Endodermal cell (in vitro differentiated cells): ENCODE results near the gene GRID1. TPM values are rescaled to one million over a fixed set of nuclear protein-coding genes. Genes with fewer than 3 reads are reported as not detected.

Experiments used
- DNase-seq: peaks from one replicate; pipeline ENCODE4 v3.0.0-alpha.2; 2017
- H3K27ac ChIP-seq: 2 replicates; pipeline ENCODE4 v1.5.1; 2013; ENCODE audit warnings: mild to moderate bottlenecking, low read depth, low read length, moderate library complexity
- H3K27me3 ChIP-seq: 2 replicates; pipeline ENCODE4 v1.6.1; 2013; ENCODE audit warnings: mild to moderate bottlenecking, low read length, moderate library complexity; ENCODE audit not compliant: insufficient read depth, control insufficient read depth, poor library complexity, severe bottlenecking
- H3K36me3 ChIP-seq: 2 replicates; pipeline ENCODE4 v1.7.0; 2013; ENCODE audit warnings: mild to moderate bottlenecking, low read length, moderate library complexity; ENCODE audit not compliant: control insufficient read depth, insufficient read depth
- H3K4me1 ChIP-seq: one replicate; pipeline ENCODE4 v1.7.0; 2013; ENCODE audit warnings: low read length; ENCODE audit not compliant: control insufficient read depth, insufficient read depth
- H3K4me3 ChIP-seq: 2 replicates; pipeline ENCODE4 v1.5.1; 2013; ENCODE audit warnings: mild to moderate bottlenecking, low read length, moderate library complexity
- H3K9ac ChIP-seq: 2 replicates; pipeline ENCODE4 v1.6.1; 2013; ENCODE audit warnings: mild to moderate bottlenecking, low read length, moderate library complexity; ENCODE audit not compliant: poor library complexity, severe bottlenecking; ENCODE audit errors: extremely low read depth
- H3K9me3 ChIP-seq: 2 replicates; pipeline ENCODE4 v1.6.1; 2013; ENCODE audit warnings: mild to moderate bottlenecking, low read length, moderate library complexity; ENCODE audit not compliant: control insufficient read depth
- H3K27ac Mint-ChIP-seq: 2 replicates; pipeline ENCODE4 v1.8.0; 2020; ENCODE audit warnings: mixed read lengths
- H3K27me3 Mint-ChIP-seq: 2 replicates; pipeline ENCODE4 v1.8.0; 2021; ENCODE audit warnings: mild to moderate bottlenecking, mixed read lengths; ENCODE audit not compliant: insufficient read depth
- H3K36me3 Mint-ChIP-seq: 2 replicates; pipeline ENCODE4 v1.8.0; 2020; ENCODE audit warnings: low read depth, mixed read lengths
- H3K4me1 Mint-ChIP-seq: 2 replicates; pipeline ENCODE4 v1.8.0; 2020; ENCODE audit warnings: mixed read lengths
- H3K4me3 Mint-ChIP-seq: 2 replicates; pipeline ENCODE4 v1.8.0; 2020; ENCODE audit warnings: mild to moderate bottlenecking, moderate library complexity, mixed read lengths
- H3K9me3 Mint-ChIP-seq: 2 replicates; pipeline ENCODE4 v1.8.0; 2020; ENCODE audit warnings: mild to moderate bottlenecking, mixed read lengths
- WGBS, 2 experiments: methylation state at CpG; one replicate each; pipeline versions ENCODE4 v1.1.5 to v1.1.7; 2013; ENCODE audit warnings: missing lambda C conversion rate in 2 of 2, mixed read lengths in 1 of 2; ENCODE audit not compliant: insufficient coverage in 1 of 2, insufficient read length in 1 of 2; 5-methylcytosine and 5-hydroxymethylcytosine counted together
- total RNA-seq, 2 donors: library from RNA; stranded (reverse); fragmentation: NEBNext Ultra II Directional in 1 of 2; extraction: Animal tissue kit (Norgen Biotek cat#: 25700) in 1 of 2; gene quantifications; 2 replicates in 1 of 2; 3 replicates in 1 of 2; pipeline ENCODE4 v1.2.1, GENCODE V29; 2021
- TF ChIP-seq, protein P1 (sequence below): fragments of 200-600 bp; sonication (generic); conservative IDR thresholded peaks from 2 replicates; pipeline ENCODE4 v1.5.0; 2021; ENCODE audit warnings: antibody characterized with exemption, mild to moderate bottlenecking

GRID1 gene
- total RNA-seq, 2 donors from 2014 or later, result 0.13 to 0.53 TPM

DNA sequence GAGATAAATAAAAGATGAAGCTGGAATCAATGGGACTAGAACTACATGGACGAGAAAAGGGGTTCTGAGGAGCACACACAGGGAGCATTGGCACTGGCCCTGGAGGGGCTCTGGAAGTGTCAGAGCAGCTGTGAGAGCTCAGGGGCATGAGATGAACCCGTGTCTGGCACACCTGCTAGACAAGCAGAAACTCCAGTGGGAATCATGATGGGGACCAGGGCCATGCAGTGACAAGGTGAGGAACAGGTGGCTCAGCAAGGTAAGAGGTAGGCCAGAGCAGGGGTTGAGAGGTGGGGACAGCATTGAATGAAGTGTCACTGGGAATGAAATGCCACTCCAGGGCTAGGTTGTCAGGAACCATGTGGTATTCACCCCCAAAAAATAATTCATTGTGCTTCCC, 588.5 kb downstream of the GRID1 start:
- no peaks in the 10 kb centered on the region for H3K4me1 ChIP-seq
- Mint-ChIP-seq H3K36me3 (no peaks in the 10 kb centered on the region), H3K4me3 (no peak overlapping the region), H3K27ac (no peak overlapping the region), H3K4me1 (no peaks in the 10 kb centered on the region), H3K27me3 (peaks cover 3% of the 10 kb centered on the region), H3K9me3 (peaks cover 6% of the 10 kb centered on the region)
- no peaks in the 10 kb centered on the region for H3K27me3 ChIP-seq
- TF ChIP-seq, protein P1, sequence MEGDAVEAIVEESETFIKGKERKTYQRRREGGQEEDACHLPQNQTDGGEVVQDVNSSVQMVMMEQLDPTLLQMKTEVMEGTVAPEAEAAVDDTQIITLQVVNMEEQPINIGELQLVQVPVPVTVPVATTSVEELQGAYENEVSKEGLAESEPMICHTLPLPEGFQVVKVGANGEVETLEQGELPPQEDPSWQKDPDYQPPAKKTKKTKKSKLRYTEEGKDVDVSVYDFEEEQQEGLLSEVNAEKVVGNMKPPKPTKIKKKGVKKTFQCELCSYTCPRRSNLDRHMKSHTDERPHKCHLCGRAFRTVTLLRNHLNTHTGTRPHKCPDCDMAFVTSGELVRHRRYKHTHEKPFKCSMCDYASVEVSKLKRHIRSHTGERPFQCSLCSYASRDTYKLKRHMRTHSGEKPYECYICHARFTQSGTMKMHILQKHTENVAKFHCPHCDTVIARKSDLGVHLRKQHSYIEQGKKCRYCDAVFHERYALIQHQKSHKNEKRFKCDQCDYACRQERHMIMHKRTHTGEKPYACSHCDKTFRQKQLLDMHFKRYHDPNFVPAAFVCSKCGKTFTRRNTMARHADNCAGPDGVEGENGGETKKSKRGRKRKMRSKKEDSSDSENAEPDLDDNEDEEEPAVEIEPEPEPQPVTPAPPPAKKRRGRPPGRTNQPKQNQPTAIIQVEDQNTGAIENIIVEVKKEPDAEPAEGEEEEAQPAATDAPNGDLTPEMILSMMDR, result no peak
- 88 to 100% methylated on average over 1 to 2 of the region's 2 CpGs for WGBS, 2 experiments
- H3K9me3 ChIP-seq, result no peaks in the 10 kb centered on the region
- H3K36me3 ChIP-seq, result no peaks in the 10 kb centered on the region
- no peak overlapping the region for H3K9ac ChIP-seq
- H3K27ac ChIP-seq, result no peak overlapping the region
- no peak for DNase-seq
- H3K4me3 ChIP-seq, result no peak overlapping the region

DNA sequence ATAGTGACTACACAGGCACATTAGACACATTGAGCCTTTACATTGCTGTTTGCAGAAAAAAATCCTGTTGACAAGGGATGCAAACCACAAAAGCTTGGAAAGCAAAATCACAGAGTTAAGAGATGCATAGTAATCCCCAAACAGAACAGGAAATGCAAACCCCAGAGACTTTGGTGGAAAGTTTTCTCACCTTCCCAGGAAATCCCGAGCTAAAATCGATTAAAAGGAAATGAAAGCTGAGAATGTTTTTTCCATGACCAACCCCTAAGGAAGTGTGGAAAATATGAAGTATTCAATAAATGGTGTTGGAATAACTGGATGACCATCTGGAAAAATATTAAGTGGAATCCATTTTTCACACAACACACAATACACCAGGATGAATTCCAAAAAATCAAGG, 598.7 kb downstream of the GRID1 start:
- H3K4me3 Mint-ChIP-seq, result no peak overlapping the region
- Histone ChIP-seq H3K9me3 (peaks cover 17% of the 10 kb centered on the region), H3K4me1 (no peaks in the 10 kb centered on the region), H3K36me3 (no peaks in the 10 kb centered on the region), H3K27ac (no peak overlapping the region), H3K27me3 (no peaks in the 10 kb centered on the region), H3K4me3 (no peak overlapping the region), H3K9ac (no peak overlapping the region)
- TF ChIP-seq, protein P1, result no peak
- H3K27me3 Mint-ChIP-seq, result no peaks in the 10 kb centered on the region
- H3K36me3 Mint-ChIP-seq, result peaks cover 2% of the 10 kb centered on the region
- WGBS, 2 experiments, result 95% methylated on average over 2 of the region's 2 CpGs; no CpG with 5 or more reads in 1 of the 2 experiments
- peaks cover 37% of the 10 kb centered on the region for H3K9me3 Mint-ChIP-seq
- DNase-seq, result no peak
- no peak overlapping the region for H3K27ac Mint-ChIP-seq
- H3K4me1 Mint-ChIP-seq, result peaks cover 2% of the 10 kb centered on the region

DNA sequence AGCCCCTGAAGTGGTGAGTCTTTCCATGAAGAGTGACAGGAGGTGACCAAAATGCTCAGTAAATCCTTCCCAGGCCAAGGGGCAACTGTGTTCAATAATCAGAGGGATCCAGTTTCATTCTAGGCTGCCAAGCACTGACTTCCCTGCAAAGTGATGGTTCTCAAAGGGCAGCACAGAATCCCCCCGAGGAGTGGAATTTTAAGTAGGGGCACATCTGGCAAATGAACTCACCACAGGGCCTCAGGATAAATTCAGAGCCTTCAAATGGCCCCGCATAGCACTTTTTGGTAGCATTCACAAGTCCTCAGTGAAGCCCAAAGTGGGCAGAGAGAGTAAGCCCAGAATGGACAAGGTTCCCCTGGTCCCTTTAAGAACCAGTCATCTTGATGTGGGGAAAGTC, 602.5 kb downstream of the GRID1 start:
- Mint-ChIP-seq H3K4me1 (peaks cover 27% of the 10 kb centered on the region), H3K27ac (no peak overlapping the region), H3K36me3 (no peaks in the 10 kb centered on the region), H3K4me3 (no peak overlapping the region), H3K27me3 (no peaks in the 10 kb centered on the region), H3K9me3 (peaks cover 14% of the 10 kb centered on the region)
- Histone ChIP-seq H3K4me3 (no peak overlapping the region), H3K36me3 (no peaks in the 10 kb centered on the region), H3K4me1 (peaks cover 13% of the 10 kb centered on the region), H3K9ac (no peak overlapping the region), H3K9me3 (peaks cover 14% of the 10 kb centered on the region), H3K27ac (no peak overlapping the region), H3K27me3 (no peaks in the 10 kb centered on the region)
- DNase-seq, result no peak
- WGBS, 2 experiments, result 79 to 84% methylated on average over 2 of the region's 2 CpGs
- TF ChIP-seq, protein P1, result no peak
